SK-N-MC (cell line): Measurements from ENCODE around the gene NSRP1.
A peak's percentile ranks its signal among the peaks of the same experiment; 100 is the strongest.

Experiments used
- DNase-seq: peaks from one replicate; pipeline ENCODE4 v3.0.0-alpha.2; 2011; ENCODE audit warnings: low read depth, low spot score
- H3K27ac ChIP-seq: fragments of 200-600 bp; sonication (generic); 2 replicates; pipeline ENCODE4 v1.5.1; 2016; ENCODE audit warnings: mixed run types
- H3K36me3 ChIP-seq: fragments of 200-600 bp; sonication (generic); 2 replicates; pipeline ENCODE4 v1.6.1; 2017; ENCODE audit warnings: antibody characterized with exemption, low read length, mixed read lengths; ENCODE audit not compliant: insufficient read depth
- H3K4me3 ChIP-seq: fragments of 200-600 bp; sonication (generic); 2 replicates; pipeline ENCODE4 v1.5.1; 2016
- H3K9ac ChIP-seq: fragments of 200-600 bp; sonication (generic); 2 replicates; pipeline ENCODE4 v1.8.0; 2017; ENCODE audit warnings: mixed run types, mixed read lengths; ENCODE audit not compliant: insufficient read length
- H3K9me3 ChIP-seq: fragments of 200-600 bp; sonication (generic); 2 replicates; pipeline ENCODE4 v1.6.1; 2017; ENCODE audit warnings: low read depth, mild to moderate bottlenecking, antibody characterized with exemption, low read length, moderate library complexity, mixed read lengths
- EZH2 ChIP-seq: fragments of 200-600 bp; sonication (generic); IDR thresholded peaks from one replicate; pipeline ENCODE4 v1.6.1; 2017; ENCODE audit warnings: antibody characterized with exemption
- FOXP2 ChIP-seq: optimal IDR thresholded peaks from 2 replicates; pipeline ENCODE3; 2011; ENCODE audit warnings: mild to moderate bottlenecking, moderate library complexity; ENCODE audit not compliant: insufficient read depth; ENCODE audit errors: extremely low read length, control extremely low read depth
- POLR2AphosphoS5 ChIP-seq: IDR thresholded peaks from 2 replicates; pipeline ENCODE4 v1.6.1; 2012; ENCODE audit warnings: mild to moderate bottlenecking, low read depth, low read length, borderline replicate concordance

The NSRP1 gene

GRCh38 chr17:30234296-30234695 lies 117.7 kb downstream of the NSRP1 start:
- TF ChIP-seq POLR2AphosphoS5 (no peak), FOXP2 (no peak), EZH2 (no peak)

GRCh38 chr17:30234964-30235363 lies 118.3 kb downstream of the NSRP1 start:
- peak overlapping the region; percentile 79; the same call in 1 of the 2 replicates for H3K4me3 ChIP-seq
- no peak for DNase-seq
- H3K9ac ChIP-seq: no peak overlapping the region
- no peaks in the 10 kb centered on the region for H3K9me3 ChIP-seq
- no peaks in the 10 kb centered on the region for H3K36me3 ChIP-seq
- no peak for TF ChIP-seq FOXP2
- TF ChIP-seq EZH2: no peak
- no peak for TF ChIP-seq POLR2AphosphoS5
- no peak overlapping the region for H3K27ac ChIP-seq

More at GRCh38 chr17:30234296-30234695, 117.7 kb downstream of the NSRP1 start:
- Histone ChIP-seq H3K9ac (no peak overlapping the region), H3K27ac (no peak overlapping the region), H3K36me3 (no peaks in the 10 kb centered on the region), H3K4me3 (no peak overlapping the region), H3K9me3 (no peaks in the 10 kb centered on the region)
- DNase-seq: no peak

DNA sequence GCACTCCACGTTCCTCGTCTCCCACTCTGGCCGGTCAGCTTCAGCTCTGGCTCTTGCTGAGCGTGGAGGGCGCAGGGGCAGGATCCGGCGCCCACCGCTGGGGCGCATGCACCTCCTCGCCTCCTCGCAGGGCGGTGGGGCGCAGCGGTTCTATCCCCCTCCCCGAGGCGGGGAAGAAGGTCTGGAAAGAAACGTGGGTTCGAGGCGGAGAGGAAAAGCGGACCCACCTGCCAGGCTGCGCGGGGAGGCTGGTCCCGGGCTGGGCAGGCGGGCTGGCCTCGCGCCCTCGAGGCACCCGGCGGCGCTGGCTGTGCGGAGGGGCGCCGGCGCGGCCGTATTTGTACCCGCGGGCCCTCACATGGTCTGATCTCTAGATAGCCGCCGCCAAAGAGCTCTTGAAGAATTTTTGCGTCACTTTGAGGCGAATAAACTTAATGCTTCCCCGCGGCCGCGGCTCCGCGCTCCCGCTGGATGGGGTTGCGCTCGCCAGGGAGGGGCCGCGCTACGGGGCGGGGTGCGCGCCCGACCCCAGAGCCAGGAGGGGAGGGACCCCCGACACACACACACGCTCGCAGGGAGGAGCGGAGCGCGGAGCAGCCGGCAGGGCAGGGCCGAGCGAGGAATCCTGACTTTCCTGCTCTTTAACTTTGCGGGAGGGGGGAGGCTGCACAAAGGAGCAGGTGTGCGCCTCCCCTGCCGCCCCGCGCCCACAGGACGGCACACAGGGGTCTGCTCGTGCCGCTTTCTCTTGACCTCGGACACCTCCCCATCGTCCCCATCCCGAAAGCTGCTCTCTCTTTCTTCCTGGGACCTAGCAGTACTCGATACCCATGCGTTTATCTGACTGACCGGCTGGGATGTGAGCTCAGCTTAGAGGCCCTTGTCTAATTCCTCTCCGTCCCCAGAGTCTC lies 119.0 kb downstream of the NSRP1 start, which contains the start of gene SLC6A4:
SLC6A4 (minus strand) TSS at position 312 of the 911 bp plus-strand sequence. CDS start 13,739 bp downstream, outside the sequence.
- H3K4me3 ChIP-seq: peak within 1 kb of the TSS; percentile 79
- H3K27ac ChIP-seq: no peak within 1 kb of the TSS
- H3K9me3 ChIP-seq: no peaks in the 10 kb centered on the region
- no peak for DNase-seq
- TF ChIP-seq POLR2AphosphoS5 (no peak), EZH2 (no peak), FOXP2 (no peak)
- no peaks in the 10 kb centered on the region for H3K36me3 ChIP-seq
- H3K9ac ChIP-seq: no peak within 1 kb of the TSS
